ENCODE data around the gene NMU. TPM values are rescaled to one million over a fixed set of nuclear protein-coding genes. Genes with fewer than 3 reads are reported as not detected.
"Not testable (repeated sequence)": the region's sequence is repeated elsewhere in the genome, so short reads cannot be mapped to it uniquely, and the experiment has no call there.

The NMU gene
- polyA plus RNA-seq (4.1 to 12.0 TPM (median 5.2 TPM) in 3 replicates), polyA minus RNA-seq (1.3 to 1.5 TPM in 2 of 3 replicates, not detected in the other)
- not detected for polyA plus RNA-seq (2011; ENCODE audit: low read depth)
- 2.3 and 4.8 TPM in 2 replicates for polyA plus RNA-seq (2011; cell fraction: cytosol; rRNA removed)
- 1.9 and 3.1 TPM in 2 replicates for polyA plus RNA-seq (2011; cell fraction: nucleus; rRNA removed)
- 2.6 and 4.8 TPM in 2 replicates for polyA plus RNA-seq (2012; ENCODE audit: low replicate concordance)
- polyA minus RNA-seq (2011; cell fraction: cytosol; rRNA and poly(A)+ RNA removed) = 3.5 TPM
- polyA minus RNA-seq (2011; cell fraction: nucleus; rRNA and poly(A)+ RNA removed) = not detected in 2 replicates

GRCh38 chr4:55635741-55636655, at the start of gene NMU:
Gene NMU, minus strand, starts transcription at chr4:55636298. Its CDS starts 106 bp downstream, at chr4:55636192.
- H4K20me1 ChIP-seq (ENCODE audit: control insufficient read depth, extremely low read depth, insufficient read depth, low read length) = no peaks in the 10 kb centered on the region
- dilution Hi-C loops (cut with MboI; ENCODE audit: extremely low pct_ligation_motif_present, low sequenced_read_pairs) = no loop called here
- H3K9ac ChIP-seq (ENCODE audit: control insufficient read depth, extremely low read depth, insufficient read depth, low read length) = peak within 1 kb of the TSS; percentile 51
- FAIRE-seq (peak; percentile 57), DNase-seq (ENCODE audit: low read depth, low spot score) (no peak)
- no peaks in the 10 kb centered on the region for H3K9me3 ChIP-seq (ENCODE audit: control insufficient read depth, low read depth, low read length)
- H3K4me2 ChIP-seq (ENCODE audit: control insufficient read depth, extremely low read depth, insufficient read depth, low read depth, low read length) = peak within 1 kb of the TSS; percentile 92
- no peaks in the 10 kb centered on the region for H3K9me1 ChIP-seq (ENCODE audit: control insufficient read depth, extremely low read depth, insufficient read depth, low read length)
- peak within 1 kb of the TSS; percentile 93 for H2AFZ ChIP-seq (ENCODE audit: control insufficient read depth, low read length)
- H3K4me3 ChIP-seq (ENCODE audit: control insufficient read depth in 2 of 3, extremely low read depth in 1 of 3, insufficient read depth in 2 of 3, low read depth in 1 of 3, low read length in 3 of 3) = peak within 1 kb of the TSS; percentile 46 to 74 (median 74)
- no peaks in the 10 kb centered on the region for H3K36me3 ChIP-seq (ENCODE audit: control insufficient read depth in 2 of 2, extremely low read depth in 1 of 2, insufficient read depth in 2 of 2, low read length in 2 of 2)
- peaks cover 15% of the 10 kb centered on the region for H3K4me1 ChIP-seq (ENCODE audit: control insufficient read depth, extremely low read depth, insufficient read depth, low read length)
- H3K27me3 ChIP-seq (ENCODE audit: control insufficient read depth, extremely low read depth, insufficient read depth, low read length) = no peaks in the 10 kb centered on the region
- TF ChIP-seq EZH2 (IDR thresholded peaks at IDR 0.05; ENCODE audit: low read length) = no peak
- TF ChIP-seq CTCF (optimal IDR thresholded peaks at IDR 0.05 in 1 of 3, IDR thresholded peaks at IDR 0.05 in 1 of 3, conservative IDR thresholded peaks at IDR 0.05 in 1 of 3; ENCODE audit: extremely low read depth in 1 of 3, insufficient read depth in 2 of 3, low read length in 3 of 3) = peak in 2 of 3 experiments; percentile 11 to 63
- H3K79me2 ChIP-seq (ENCODE audit: control insufficient read depth, insufficient read depth, low read length) = no peaks in the 10 kb centered on the region
- peak within 1 kb of the TSS; percentile 33 for H3K27ac ChIP-seq (ENCODE audit: control insufficient read depth, insufficient read depth, low read length)

GRCh38 chr4:55684276-55684675, 48.2 kb upstream of the NMU start:
- Histone ChIP-seq H2AFZ (ENCODE audit: control insufficient read depth, low read length) (no peak overlapping the region), H3K27ac (ENCODE audit: control insufficient read depth, insufficient read depth, low read length) (no peak overlapping the region), H3K4me2 (ENCODE audit: control insufficient read depth, extremely low read depth, insufficient read depth, low read depth, low read length) (no peak overlapping the region), H3K9me1 (ENCODE audit: control insufficient read depth, extremely low read depth, insufficient read depth, low read length) (no peaks in the 10 kb centered on the region), H4K20me1 (ENCODE audit: control insufficient read depth, extremely low read depth, insufficient read depth, low read length) (no peaks in the 10 kb centered on the region), H3K9me3 (ENCODE audit: control insufficient read depth, low read depth, low read length) (no peaks in the 10 kb centered on the region), H3K4me1 (ENCODE audit: control insufficient read depth, extremely low read depth, insufficient read depth, low read length) (no peaks in the 10 kb centered on the region), H3K27me3 (ENCODE audit: control insufficient read depth, extremely low read depth, insufficient read depth, low read length) (no peaks in the 10 kb centered on the region), H3K36me3 (ENCODE audit: control insufficient read depth in 2 of 2, extremely low read depth in 1 of 2, insufficient read depth in 2 of 2, low read length in 2 of 2) (no peaks in the 10 kb centered on the region), H3K79me2 (ENCODE audit: control insufficient read depth, insufficient read depth, low read length) (no peaks in the 10 kb centered on the region), H3K9ac (ENCODE audit: control insufficient read depth, extremely low read depth, insufficient read depth, low read length) (no peak overlapping the region), H3K4me3 (ENCODE audit: control insufficient read depth in 2 of 3, extremely low read depth in 1 of 3, insufficient read depth in 2 of 3, low read depth in 1 of 3, low read length in 3 of 3) (no peak overlapping the region)
- no peak for TF ChIP-seq CTCF (optimal IDR thresholded peaks at IDR 0.05 in 1 of 3, IDR thresholded peaks at IDR 0.05 in 1 of 3, conservative IDR thresholded peaks at IDR 0.05 in 1 of 3; ENCODE audit: extremely low read depth in 1 of 3, insufficient read depth in 2 of 3, low read length in 3 of 3)
- no peak for TF ChIP-seq EZH2 (IDR thresholded peaks at IDR 0.05; ENCODE audit: low read length)
- dilution Hi-C loops (cut with MboI; ENCODE audit: extremely low pct_ligation_motif_present, low sequenced_read_pairs) = no loop called here
- DNase-seq (ENCODE audit: low read depth, low spot score) = no peak
- no peak for FAIRE-seq

- dilution Hi-C loops (cut with MboI; ENCODE audit: extremely low pct_ligation_motif_present, low sequenced_read_pairs); H3K79me2 ChIP-seq (ENCODE audit: control insufficient read depth, insufficient read depth, low read length); H3K4me2 ChIP-seq (ENCODE audit: control insufficient read depth, extremely low read depth, insufficient read depth, low read depth, low read length); H3K9me3 ChIP-seq (ENCODE audit: control insufficient read depth, low read depth, low read length); H3K9ac ChIP-seq (ENCODE audit: control insufficient read depth, extremely low read depth, insufficient read depth, low read length); H3K4me1 ChIP-seq (ENCODE audit: control insufficient read depth, extremely low read depth, insufficient read depth, low read length); H3K27ac ChIP-seq (ENCODE audit: control insufficient read depth, insufficient read depth, low read length); FAIRE-seq; H3K27me3 ChIP-seq (ENCODE audit: control insufficient read depth, extremely low read depth, insufficient read depth, low read length); H3K9me1 ChIP-seq (ENCODE audit: control insufficient read depth, extremely low read depth, insufficient read depth, low read length); H4K20me1 ChIP-seq (ENCODE audit: control insufficient read depth, extremely low read depth, insufficient read depth, low read length); H3K4me3 ChIP-seq (ENCODE audit: control insufficient read depth in 2 of 3, extremely low read depth in 1 of 3, insufficient read depth in 2 of 3, low read depth in 1 of 3, low read length in 3 of 3); H3K36me3 ChIP-seq (ENCODE audit: control insufficient read depth in 2 of 2, extremely low read depth in 1 of 2, insufficient read depth in 2 of 2, low read length in 2 of 2); DNase-seq (ENCODE audit: low read depth, low spot score); H2AFZ ChIP-seq (ENCODE audit: control insufficient read depth, low read length): not testable (repeated sequence)
Observed at GRCh38 chr4:55682797-55683196, 46.7 kb upstream of the NMU start.
